GM19324 (cell line): ENCODE data around the gene CA6.
"Not testable (repeated sequence)": the region's sequence is repeated elsewhere in the genome, so short reads cannot be mapped to it uniquely, and the experiment has no call there.

Source experiments
- ATAC-seq: cut with Tn5 transposase; IDR thresholded peaks from one replicate; pipeline ENCODE4 v1.9.1; 2021; ENCODE audit warnings: mild to moderate bottlenecking, moderate library complexity; ENCODE audit not compliant: unreplicated experiment, low FRiP score

Gene CA6

GRCh38 chr1:8966606-8967005 is 20.9 kb downstream of the CA6 start:
- no peak for ATAC-seq

GRCh38 chr1:8968902-8969301 is 23.2 kb downstream of the CA6 start:
- ATAC-seq: not testable (repeated sequence)

- ATAC-seq: no peak
These were observed 24.3 kb downstream of the CA6 start for GRCh38 chr1:8969937-8970336.

GRCh38 chr1:8970870-8971337 is 25.2 kb downstream of the CA6 start:
- no peak for ATAC-seq

- ATAC-seq: no peak
These were observed 28.9 kb downstream of the CA6 start for GRCh38 chr1:8974551-8974950.

- no peak for ATAC-seq
These were observed 30.7 kb downstream of the CA6 start for GRCh38 chr1:8976338-8976737.

- ATAC-seq: no peak
These were observed 31.3 kb downstream of the CA6 start for GRCh38 chr1:8976896-8977450.

GRCh38 chr1:8980656-8981055 is 35.0 kb downstream of the CA6 start:
- ATAC-seq: no peak

- ATAC-seq: no peak
These were observed 35.5 kb downstream of the CA6 start for GRCh38 chr1:8981169-8981568.

GRCh38 chr1:8984203-8984602 is 38.5 kb downstream of the CA6 start:
- ATAC-seq: no peak

GRCh38 chr1:8984990-8985389 is 39.3 kb downstream of the CA6 start:
- no peak for ATAC-seq

- no peak for ATAC-seq
These were observed 40.5 kb downstream of the CA6 start for GRCh38 chr1:8985915-8986813.

GRCh38 chr1:8986814-8987190 is 41.1 kb downstream of the CA6 start:
- no peak for ATAC-seq

- no peak for ATAC-seq
These were observed 42.4 kb downstream of the CA6 start for GRCh38 chr1:8987881-8988617.

GRCh38 chr1:8988618-8988967 is 42.9 kb downstream of the CA6 start:
- ATAC-seq: no peak

- ATAC-seq: no peak
These were observed 43.4 kb downstream of the CA6 start for GRCh38 chr1:8989061-8989460.

GRCh38 chr1:8989821-8990220 is 44.2 kb downstream of the CA6 start:
- ATAC-seq: no peak

- ATAC-seq: no peak
These were observed 47.4 kb downstream of the CA6 start for GRCh38 chr1:8992936-8993687.

GRCh38 chr1:8993962-8994675 is 48.5 kb downstream of the CA6 start:
- ATAC-seq: not testable (repeated sequence)
